HG02588 (cell line): Measurements from ENCODE around the gene TTC1.
A peak's percentile ranks its signal among the peaks of the same experiment; 100 is the strongest.

Experiments used
- ATAC-seq: cut with Tn5 transposase; IDR thresholded peaks from one replicate; pipeline ENCODE4 v1.9.1; 2021; ENCODE audit warnings: mild to moderate bottlenecking, moderate library complexity; ENCODE audit not compliant: unreplicated experiment

The TTC1 gene

GRCh38 chr5:160082614-160083500 is 73.9 kb downstream of the TTC1 start:
- ATAC-seq: no peak

GRCh38 chr5:160083501-160083900 is 74.6 kb downstream of the TTC1 start:
- ATAC-seq: no peak

GRCh38 chr5:160084144-160084543 is 75.2 kb downstream of the TTC1 start:
- no peak for ATAC-seq

- no peak for ATAC-seq
These were observed 78.3 kb downstream of the TTC1 start for GRCh38 chr5:160087199-160087598.

GRCh38 chr5:160088805-160089204 is 79.9 kb downstream of the TTC1 start:
- ATAC-seq: no peak

- no peak for ATAC-seq
These were observed 80.6 kb downstream of the TTC1 start for GRCh38 chr5:160089531-160089930.

GRCh38 chr5:160090059-160090458 is 81.1 kb downstream of the TTC1 start:
- ATAC-seq: no peak

GRCh38 chr5:160092514-160092913 is 83.6 kb downstream of the TTC1 start:
- ATAC-seq: no peak

- peak; percentile 73 for ATAC-seq
These were observed 84.2 kb downstream of the TTC1 start for GRCh38 chr5:160092960-160093707.

- ATAC-seq: no peak
These were observed 87.2 kb downstream of the TTC1 start for GRCh38 chr5:160096178-160096577.

GRCh38 chr5:160097991-160098390 is 89.1 kb downstream of the TTC1 start:
- ATAC-seq: no peak

GRCh38 chr5:160105686-160106360 is 96.9 kb downstream of the TTC1 start:
- peak; percentile 73 for ATAC-seq

GRCh38 chr5:160108124-160108523 is 99.2 kb downstream of the TTC1 start:
- ATAC-seq: no peak
